Dendritic cell treated with granulocyte-macrophage colony-stimulating factor and Interleukin-4, amounts not matched to agents 40 ng/mL and 50 ng/mL, for 4 days (primary cell): ENCODE results near the gene GMDS.

ENCODE experiments used
- H3K27ac Mint-ChIP-seq: one replicate; pipeline ENCODE4 v1.8.0; 2022; ENCODE audit warnings: mild to moderate bottlenecking, mixed read lengths
- H3K27me3 Mint-ChIP-seq: one replicate; pipeline ENCODE4 v1.8.0; 2022; ENCODE audit warnings: mild to moderate bottlenecking, mixed read lengths
- H3K36me3 Mint-ChIP-seq: one replicate; pipeline ENCODE4 v1.8.0; 2022; ENCODE audit warnings: low read depth, mixed read lengths
- H3K4me1 Mint-ChIP-seq: one replicate; pipeline ENCODE4 v1.8.0; 2022; ENCODE audit warnings: low read depth, mixed read lengths
- H3K4me3 Mint-ChIP-seq: one replicate; pipeline ENCODE4 v1.8.0; 2022; ENCODE audit warnings: mild to moderate bottlenecking, moderate library complexity, mixed read lengths
- H3K9me3 Mint-ChIP-seq: one replicate; pipeline ENCODE4 v1.8.0; 2022; ENCODE audit warnings: mixed read lengths
- intact Hi-C: fragments of 100-400 bp; cut with micrococcal nuclease; formaldehyde crosslinking; loops from one replicate; pipeline ENCODE4 v1.15.0; 2022

GMDS gene

GRCh38 chr6:1657116-1657770, 588.2 kb downstream of the GMDS start:
- peaks cover 17% of the 10 kb centered on the region for H3K4me1 Mint-ChIP-seq
- peaks cover 25% of the 10 kb centered on the region for H3K27me3 Mint-ChIP-seq
- H3K9me3 Mint-ChIP-seq, result no peaks in the 10 kb centered on the region
- no peak overlapping the region for H3K27ac Mint-ChIP-seq
- no peaks in the 10 kb centered on the region for H3K36me3 Mint-ChIP-seq
- no peak overlapping the region for H3K4me3 Mint-ChIP-seq
- intact Hi-C loops, result no loop called here

- intact Hi-C loops, result no loop called here
These were observed 591.4 kb downstream of the GMDS start for GRCh38 chr6:1654054-1654453.

GRCh38 chr6:1652842-1653241, 592.6 kb downstream of the GMDS start:
- H3K4me3 Mint-ChIP-seq, result no peak overlapping the region
- intact Hi-C loops, result no loop called here
- H3K36me3 Mint-ChIP-seq, result no peaks in the 10 kb centered on the region
- no peaks in the 10 kb centered on the region for H3K9me3 Mint-ChIP-seq
- H3K27ac Mint-ChIP-seq, result no peak overlapping the region
- peaks cover 8% of the 10 kb centered on the region for H3K27me3 Mint-ChIP-seq
- H3K4me1 Mint-ChIP-seq, result peaks cover 11% of the 10 kb centered on the region

More at GRCh38 chr6:1654054-1654453, 591.4 kb downstream of the GMDS start:
- no peaks in the 10 kb centered on the region for H3K9me3 Mint-ChIP-seq
- H3K4me3 Mint-ChIP-seq, result no peak overlapping the region
- no peak overlapping the region for H3K27ac Mint-ChIP-seq
- peaks cover 11% of the 10 kb centered on the region for H3K4me1 Mint-ChIP-seq
- H3K36me3 Mint-ChIP-seq, result no peaks in the 10 kb centered on the region
- peaks cover 8% of the 10 kb centered on the region for H3K27me3 Mint-ChIP-seq

- H3K27ac Mint-ChIP-seq, result no peak overlapping the region
- no peak overlapping the region for H3K4me3 Mint-ChIP-seq
- H3K36me3 Mint-ChIP-seq, result no peaks in the 10 kb centered on the region
- no peaks in the 10 kb centered on the region for H3K9me3 Mint-ChIP-seq
- H3K27me3 Mint-ChIP-seq, result peaks cover 8% of the 10 kb centered on the region
- peaks cover 11% of the 10 kb centered on the region for H3K4me1 Mint-ChIP-seq
- intact Hi-C loops, result no loop called here
These were observed 594.0 kb downstream of the GMDS start for GRCh38 chr6:1651362-1651761.

GRCh38 chr6:1645466-1646185, 599.8 kb downstream of the GMDS start:
- peaks cover 13% of the 10 kb centered on the region for H3K4me1 Mint-ChIP-seq
- no peaks in the 10 kb centered on the region for H3K9me3 Mint-ChIP-seq
- no peaks in the 10 kb centered on the region for H3K36me3 Mint-ChIP-seq
- H3K27ac Mint-ChIP-seq, result no peak overlapping the region
- no peak overlapping the region for H3K4me3 Mint-ChIP-seq
- H3K27me3 Mint-ChIP-seq, result peaks cover 4% of the 10 kb centered on the region
- intact Hi-C loops, result no loop called here

- peaks cover 4% of the 10 kb centered on the region for H3K27me3 Mint-ChIP-seq
- intact Hi-C loops, result no loop called here
- no peak overlapping the region for H3K27ac Mint-ChIP-seq
- H3K9me3 Mint-ChIP-seq, result no peaks in the 10 kb centered on the region
- H3K36me3 Mint-ChIP-seq, result no peaks in the 10 kb centered on the region
- H3K4me3 Mint-ChIP-seq, result no peak overlapping the region
- peaks cover 13% of the 10 kb centered on the region for H3K4me1 Mint-ChIP-seq
These were observed 600.8 kb downstream of the GMDS start for GRCh38 chr6:1644516-1645060.

- Mint-ChIP-seq H3K4me1 (peaks cover 13% of the 10 kb centered on the region), H3K9me3 (no peaks in the 10 kb centered on the region), H3K4me3 (no peak overlapping the region), H3K27ac (no peak overlapping the region), H3K36me3 (no peaks in the 10 kb centered on the region), H3K27me3 (peaks cover 4% of the 10 kb centered on the region)
- intact Hi-C loops, result no loop called here
These were observed 601.5 kb downstream of the GMDS start for GRCh38 chr6:1643830-1644445.

GRCh38 chr6:1643111-1643510, 602.3 kb downstream of the GMDS start:
- peaks cover 13% of the 10 kb centered on the region for H3K4me1 Mint-ChIP-seq
- H3K36me3 Mint-ChIP-seq, result no peaks in the 10 kb centered on the region
- H3K27me3 Mint-ChIP-seq, result peaks cover 4% of the 10 kb centered on the region
- H3K9me3 Mint-ChIP-seq, result no peaks in the 10 kb centered on the region
- H3K27ac Mint-ChIP-seq, result no peak overlapping the region
- intact Hi-C loops, result no loop called here
- no peak overlapping the region for H3K4me3 Mint-ChIP-seq

- no peak overlapping the region for H3K27ac Mint-ChIP-seq
- peaks cover 4% of the 10 kb centered on the region for H3K27me3 Mint-ChIP-seq
- no peaks in the 10 kb centered on the region for H3K36me3 Mint-ChIP-seq
- H3K9me3 Mint-ChIP-seq, result no peaks in the 10 kb centered on the region
- H3K4me1 Mint-ChIP-seq, result peaks cover 13% of the 10 kb centered on the region
- H3K4me3 Mint-ChIP-seq, result no peak overlapping the region
- intact Hi-C loops, result no loop called here
These were observed 604.0 kb downstream of the GMDS start for GRCh38 chr6:1641343-1641885.

GRCh38 chr6:1640476-1640875, 604.9 kb downstream of the GMDS start:
- no peaks in the 10 kb centered on the region for H3K9me3 Mint-ChIP-seq
- peaks cover 13% of the 10 kb centered on the region for H3K4me1 Mint-ChIP-seq
- H3K4me3 Mint-ChIP-seq, result no peak overlapping the region
- intact Hi-C loops, result no loop called here
- no peaks in the 10 kb centered on the region for H3K36me3 Mint-ChIP-seq
- H3K27ac Mint-ChIP-seq, result no peak overlapping the region
- H3K27me3 Mint-ChIP-seq, result peaks cover 2% of the 10 kb centered on the region

- Mint-ChIP-seq H3K4me1 (peaks cover 3% of the 10 kb centered on the region), H3K27me3 (peaks cover 2% of the 10 kb centered on the region), H3K36me3 (no peaks in the 10 kb centered on the region), H3K4me3 (no peak overlapping the region), H3K27ac (no peak overlapping the region), H3K9me3 (no peaks in the 10 kb centered on the region)
- intact Hi-C loops, result no loop called here
These were observed 606.0 kb downstream of the GMDS start for GRCh38 chr6:1639430-1639829.

GRCh38 chr6:1636971-1637871, 608.2 kb downstream of the GMDS start:
- Mint-ChIP-seq H3K27ac (no peak overlapping the region), H3K4me1 (no peaks in the 10 kb centered on the region), H3K36me3 (no peaks in the 10 kb centered on the region), H3K4me3 (no peak overlapping the region), H3K27me3 (peaks cover 3% of the 10 kb centered on the region), H3K9me3 (no peaks in the 10 kb centered on the region)
- intact Hi-C loops, result no loop called here

GRCh38 chr6:1636272-1636825, 609.1 kb downstream of the GMDS start:
- Mint-ChIP-seq H3K4me1 (no peaks in the 10 kb centered on the region), H3K27ac (no peak overlapping the region), H3K36me3 (no peaks in the 10 kb centered on the region), H3K4me3 (no peak overlapping the region), H3K27me3 (peaks cover 3% of the 10 kb centered on the region), H3K9me3 (no peaks in the 10 kb centered on the region)
- intact Hi-C loops, result no loop called here
